GM12878 (cell line): ENCODE measurements around the gene SUGP2.

ENCODE experiments used
- BCLAF1 ChIP-seq: fragments of 450-650 bp; IDR thresholded peaks from 2 replicates; pipeline ENCODE4 v1.6.1; 2017; ENCODE audit warnings: antibody characterized with exemption, mild to moderate bottlenecking, moderate library complexity
- BRCA1 ChIP-seq: IDR thresholded peaks from 2 replicates; pipeline ENCODE4 v1.6.1; 2011; ENCODE audit warnings: low read depth, low read length, improper control_type of control experiment
- TF ChIP-seq, protein P1 (sequence below): fragments of 450-650 bp; IDR thresholded peaks from 2 replicates; pipeline ENCODE4 v1.6.1; 2017; ENCODE audit warnings: mild to moderate bottlenecking, moderate library complexity

GRCh38 chr19:18984251-18984650, 49.1 kb downstream of the SUGP2 start:
- TF ChIP-seq BRCA1 (no peak), BCLAF1 (no peak)
- TF ChIP-seq, protein P1, sequence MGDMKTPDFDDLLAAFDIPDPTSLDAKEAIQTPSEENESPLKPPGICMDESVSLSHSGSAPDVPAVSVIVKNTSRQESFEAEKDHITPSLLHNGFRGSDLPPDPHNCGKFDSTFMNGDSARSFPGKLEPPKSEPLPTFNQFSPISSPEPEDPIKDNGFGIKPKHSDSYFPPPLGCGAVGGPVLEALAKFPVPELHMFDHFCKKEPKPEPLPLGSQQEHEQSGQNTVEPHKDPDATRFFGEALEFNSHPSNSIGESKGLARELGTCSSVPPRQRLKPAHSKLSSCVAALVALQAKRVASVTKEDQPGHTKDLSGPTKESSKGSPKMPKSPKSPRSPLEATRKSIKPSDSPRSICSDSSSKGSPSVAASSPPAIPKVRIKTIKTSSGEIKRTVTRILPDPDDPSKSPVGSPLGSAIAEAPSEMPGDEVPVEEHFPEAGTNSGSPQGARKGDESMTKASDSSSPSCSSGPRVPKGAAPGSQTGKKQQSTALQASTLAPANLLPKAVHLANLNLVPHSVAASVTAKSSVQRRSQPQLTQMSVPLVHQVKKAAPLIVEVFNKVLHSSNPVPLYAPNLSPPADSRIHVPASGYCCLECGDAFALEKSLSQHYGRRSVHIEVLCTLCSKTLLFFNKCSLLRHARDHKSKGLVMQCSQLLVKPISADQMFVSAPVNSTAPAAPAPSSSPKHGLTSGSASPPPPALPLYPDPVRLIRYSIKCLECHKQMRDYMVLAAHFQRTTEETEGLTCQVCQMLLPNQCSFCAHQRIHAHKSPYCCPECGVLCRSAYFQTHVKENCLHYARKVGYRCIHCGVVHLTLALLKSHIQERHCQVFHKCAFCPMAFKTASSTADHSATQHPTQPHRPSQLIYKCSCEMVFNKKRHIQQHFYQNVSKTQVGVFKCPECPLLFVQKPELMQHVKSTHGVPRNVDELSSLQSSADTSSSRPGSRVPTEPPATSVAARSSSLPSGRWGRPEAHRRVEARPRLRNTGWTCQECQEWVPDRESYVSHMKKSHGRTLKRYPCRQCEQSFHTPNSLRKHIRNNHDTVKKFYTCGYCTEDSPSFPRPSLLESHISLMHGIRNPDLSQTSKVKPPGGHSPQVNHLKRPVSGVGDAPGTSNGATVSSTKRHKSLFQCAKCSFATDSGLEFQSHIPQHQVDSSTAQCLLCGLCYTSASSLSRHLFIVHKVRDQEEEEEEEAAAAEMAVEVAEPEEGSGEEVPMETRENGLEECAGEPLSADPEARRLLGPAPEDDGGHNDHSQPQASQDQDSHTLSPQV: no peak
